Astrocyte (in vitro differentiated cells and primary cell): ENCODE results near the gene LRRC42.

ENCODE experiments used
- CTCF ChIP-seq: IDR thresholded peaks from 2 replicates; pipeline ENCODE4 v1.5.1; 2011; ENCODE audit warnings: low read depth, mild to moderate bottlenecking, inconsistent platforms, low read length, moderate library complexity; ENCODE audit not compliant: insufficient read depth
- EZH2 ChIP-seq: IDR thresholded peaks from 2 replicates; pipeline ENCODE4 v1.6.1; 2012; ENCODE audit warnings: mild to moderate bottlenecking, low read length, inconsistent platforms; ENCODE audit not compliant: insufficient read depth

- no peak for TF ChIP-seq CTCF
- no peak for TF ChIP-seq EZH2
Observed at GRCh38 chr1:53899708-53900107, 46.4 kb upstream of the LRRC42 start.
